ENCODE data around the gene TBC1D1. TPM values are rescaled to one million over a fixed set of nuclear protein-coding genes. Genes with fewer than 3 reads are reported as not detected.

The TBC1D1 gene
- total RNA-seq: 100 to 1,000 TPM; 206 to 258 (median 221) TPM

- H3K4me3 ChIP-seq: peak within 1 kb of the TSS; percentile 95 to 99 (median 96)
- H3K27ac ChIP-seq (replicated peaks in 1 of 4): peak within 1 kb of the TSS; percentile 94 to 98 (median 97)
- intact Hi-C loops (cut with DNase I): loop anchor here (5.0 kb wide), 3 partner anchors 86 to 146 kb away; no protein-coding TSS in a partner anchor
- no peak for TF ChIP-seq POLR2A (IDR thresholded peaks at IDR 0.05; ENCODE audit: low read depth)
- peak in 1 of 2 donors; percentile 4 for TF ChIP-seq POLR2AphosphoS5 (IDR thresholded peaks at IDR 0.05)
- H3K4me1 ChIP-seq: peaks cover 17 to 71% (median 54%) of the 10 kb centered on the region in 4 donors
- no peak for DNase-seq (ENCODE audit: extremely low spot score)
- no peaks in the 10 kb centered on the region for H3K36me3 ChIP-seq
- H3K27me3 ChIP-seq: no peaks in the 10 kb centered on the region
- no peaks in the 10 kb centered on the region for H3K9me3 ChIP-seq
- 0% methylated on average over 20 of the region's 43 CpGs for WGBS
Measured at GRCh38 chr4:37890801-37891259, at the start of gene TBC1D1. Gene TBC1D1 (plus strand): TSS chr4:37891084. CDS start chr4:37902096, 11,012 bp downstream.

DNA sequence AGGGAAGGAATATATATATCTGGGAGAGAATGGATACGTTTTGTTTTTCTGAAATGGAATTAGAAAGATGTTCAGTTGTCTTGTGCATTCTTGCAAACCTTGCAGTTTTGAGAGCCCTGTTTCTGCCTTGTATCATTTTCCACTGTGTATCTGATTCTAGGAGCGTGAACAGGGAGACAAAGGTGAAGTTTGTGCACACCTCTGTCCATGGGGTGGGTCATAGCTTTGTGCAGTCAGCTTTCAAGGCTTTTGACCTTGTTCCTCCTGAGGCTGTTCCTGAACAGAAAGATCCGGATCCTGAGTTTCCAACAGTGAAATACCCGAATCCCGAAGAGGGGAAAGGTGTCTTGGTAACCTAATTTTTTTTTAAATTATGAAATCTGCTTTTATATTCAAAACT lies 46.7 kb upstream of the TBC1D1 start:
- no peak for TF ChIP-seq CTCF (IDR thresholded peaks at IDR 0.05)
- no peak for TF ChIP-seq POLR2A (IDR thresholded peaks at IDR 0.05; ENCODE audit: low read depth)
- no peak for TF ChIP-seq EP300 (IDR thresholded peaks at IDR 0.05)
- no peak for TF ChIP-seq POLR2AphosphoS5 (IDR thresholded peaks at IDR 0.05)
- Histone ChIP-seq H3K4me3 (no peak overlapping the region), H3K27me3 (no peaks in the 10 kb centered on the region), H3K9me3 (no peaks in the 10 kb centered on the region), H3K4me1 (no peaks in the 10 kb centered on the region), H3K27ac (replicated peaks in 1 of 4) (no peak overlapping the region), H3K36me3 (peaks cover 26 to 90% (median 74%) of the 10 kb centered on the region in 4 donors)
- 94% methylated on average over 5 of the region's 5 CpGs for WGBS
- intact Hi-C loops (cut with DNase I): no loop called here
- no peak for DNase-seq (ENCODE audit: extremely low spot score)

- Histone ChIP-seq H3K4me1 (no peaks in the 10 kb centered on the region), H3K36me3 (peaks cover 33 to 90% (median 74%) of the 10 kb centered on the region in 4 donors), H3K27me3 (no peaks in the 10 kb centered on the region), H3K27ac (replicated peaks in 1 of 4) (no peak overlapping the region), H3K9me3 (no peaks in the 10 kb centered on the region), H3K4me3 (no peak overlapping the region)
- 94% methylated on average over 4 of the region's 4 CpGs for WGBS
- intact Hi-C loops (cut with DNase I): no loop called here
- TF ChIP-seq POLR2A (IDR thresholded peaks at IDR 0.05; ENCODE audit: low read depth) (no peak), POLR2AphosphoS5 (IDR thresholded peaks at IDR 0.05) (no peak), EP300 (IDR thresholded peaks at IDR 0.05) (no peak), CTCF (IDR thresholded peaks at IDR 0.05) (no peak)
- DNase-seq (ENCODE audit: extremely low spot score): no peak
Measured at GRCh38 chr4:37845201-37845600, 45.7 kb upstream of the TBC1D1 start.

DNA sequence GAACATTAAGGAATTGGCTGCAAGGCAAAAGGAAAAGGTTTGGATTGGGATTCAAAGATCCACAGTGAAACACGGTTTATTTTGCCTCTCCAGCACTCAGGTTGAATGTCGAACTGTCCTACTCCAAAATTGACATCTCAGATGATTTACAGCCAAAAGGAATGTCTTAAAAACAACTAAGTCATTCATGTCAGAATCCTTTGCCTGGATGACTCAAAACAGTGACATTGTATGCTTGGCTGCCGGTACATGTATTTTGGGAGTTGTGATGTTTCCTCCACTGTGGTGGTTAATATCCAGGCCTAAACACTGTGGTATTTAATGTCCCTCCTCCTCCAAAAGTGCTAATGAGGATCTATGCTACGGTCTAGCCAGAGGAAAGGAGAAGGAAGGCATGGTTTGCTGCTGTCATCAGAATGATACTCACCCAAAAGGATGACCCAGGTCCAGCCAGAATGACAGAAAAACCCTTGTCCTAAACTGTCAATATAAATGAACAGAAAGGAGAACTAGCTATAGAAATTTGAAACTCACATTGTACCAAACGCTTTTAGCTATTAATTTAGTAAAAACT lies 43.5 kb upstream of the TBC1D1 start:
- no peaks in the 10 kb centered on the region for H3K27me3 ChIP-seq
- no peak overlapping the region for H3K4me3 ChIP-seq
- no peaks in the 10 kb centered on the region for H3K9me3 ChIP-seq
- TF ChIP-seq EP300 (IDR thresholded peaks at IDR 0.05) (no peak), POLR2A (IDR thresholded peaks at IDR 0.05; ENCODE audit: low read depth) (no peak), POLR2AphosphoS5 (IDR thresholded peaks at IDR 0.05) (no peak), CTCF (IDR thresholded peaks at IDR 0.05) (no peak)
- H3K4me1 ChIP-seq: no peaks in the 10 kb centered on the region
- no peak overlapping the region for H3K27ac ChIP-seq (replicated peaks in 1 of 4)
- no peak for DNase-seq (ENCODE audit: extremely low spot score)
- intact Hi-C loops (cut with DNase I): no loop called here
- H3K36me3 ChIP-seq: peaks cover 30 to 90% (median 72%) of the 10 kb centered on the region in 4 donors
- 68% methylated on average over 5 of the region's 5 CpGs for WGBS

- no peak overlapping the region for H3K27ac ChIP-seq (replicated peaks in 1 of 4)
- H3K4me3 ChIP-seq: no peak overlapping the region
- WGBS: 97% methylated on average over 2 of the region's 2 CpGs
- no peak for DNase-seq (ENCODE audit: extremely low spot score)
- H3K4me1 ChIP-seq: no peaks in the 10 kb centered on the region
- H3K36me3 ChIP-seq: peaks cover 19 to 81% (median 60%) of the 10 kb centered on the region in 4 donors
- no peaks in the 10 kb centered on the region for H3K9me3 ChIP-seq
- TF ChIP-seq POLR2A (IDR thresholded peaks at IDR 0.05; ENCODE audit: low read depth) (no peak), EP300 (IDR thresholded peaks at IDR 0.05) (no peak), POLR2AphosphoS5 (IDR thresholded peaks at IDR 0.05) (no peak), CTCF (IDR thresholded peaks at IDR 0.05) (no peak)
- H3K27me3 ChIP-seq: no peaks in the 10 kb centered on the region
- intact Hi-C loops (cut with DNase I): no loop called here
Measured at GRCh38 chr4:37852376-37852775, 38.5 kb upstream of the TBC1D1 start.

Data from esophagus muscularis mucosa (tissue), 4 donors.